ENCODE results near the gene PSMA6.
"Not testable (repeated sequence)": the region's sequence is repeated elsewhere in the genome, so short reads cannot be mapped to it uniquely, and the experiment has no call there.

PSMA6 gene

DNA sequence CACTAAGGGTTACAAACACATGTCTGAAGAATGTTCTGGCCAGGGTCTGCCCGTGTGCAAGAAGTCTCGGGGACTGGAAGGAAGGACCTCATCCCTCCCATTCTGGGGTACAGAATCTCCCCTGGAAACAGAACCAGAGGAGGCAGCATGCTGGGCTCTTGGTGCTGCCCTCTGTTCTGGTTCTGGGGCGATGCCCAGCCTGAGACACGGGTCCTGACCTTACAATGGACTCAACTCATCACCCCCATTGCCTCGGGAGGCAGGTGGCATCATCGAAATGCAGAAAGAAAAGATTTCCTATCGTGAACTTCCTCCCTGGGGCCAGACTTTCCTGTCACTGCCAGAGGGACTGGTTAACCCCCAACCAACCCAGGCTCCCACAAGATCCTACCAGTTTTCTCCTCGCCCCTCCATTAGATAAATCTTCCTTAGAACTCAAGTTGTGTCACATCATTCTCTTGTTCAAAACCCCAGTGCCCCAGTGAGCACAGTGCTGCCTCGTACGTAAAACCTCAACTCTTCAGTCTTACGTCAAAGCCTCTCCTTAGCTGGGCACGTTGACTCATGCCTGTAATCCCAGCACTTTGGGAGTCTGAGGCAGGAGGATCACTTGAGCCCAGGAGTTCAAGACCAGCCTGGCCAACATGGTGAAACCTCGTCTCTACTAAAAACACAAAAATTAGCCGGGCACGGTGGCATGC lies 52.1 kb downstream of the PSMA6 start:
- no peak for DNase-seq (ENCODE audit: low spot score)

GRCh38 chr14:35346738-35347322 lies 54.6 kb downstream of the PSMA6 start:
- no peak for DNase-seq (ENCODE audit: low spot score)

- DNase-seq (ENCODE audit: low spot score), result no peak
Observed at GRCh38 chr14:35347323-35348043, 55.3 kb downstream of the PSMA6 start.

DNA sequence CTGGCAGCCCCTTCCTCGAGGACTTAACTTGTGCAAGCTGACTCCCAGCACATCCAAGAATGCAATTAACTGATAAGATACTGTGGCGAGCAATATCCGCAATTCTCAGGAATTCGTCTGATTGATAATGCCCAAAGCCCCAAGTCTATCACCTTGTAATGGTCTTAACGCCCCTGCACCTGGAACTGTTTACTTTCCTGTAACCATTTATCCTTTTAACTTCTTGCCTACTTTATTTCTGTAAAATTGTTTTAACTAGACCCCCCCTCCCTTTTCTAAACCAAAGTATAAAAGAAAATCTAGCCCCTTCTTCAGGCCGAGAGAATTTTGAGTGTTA lies 55.8 kb downstream of the PSMA6 start:
- not testable (repeated sequence) for DNase-seq (ENCODE audit: low spot score)

DNA sequence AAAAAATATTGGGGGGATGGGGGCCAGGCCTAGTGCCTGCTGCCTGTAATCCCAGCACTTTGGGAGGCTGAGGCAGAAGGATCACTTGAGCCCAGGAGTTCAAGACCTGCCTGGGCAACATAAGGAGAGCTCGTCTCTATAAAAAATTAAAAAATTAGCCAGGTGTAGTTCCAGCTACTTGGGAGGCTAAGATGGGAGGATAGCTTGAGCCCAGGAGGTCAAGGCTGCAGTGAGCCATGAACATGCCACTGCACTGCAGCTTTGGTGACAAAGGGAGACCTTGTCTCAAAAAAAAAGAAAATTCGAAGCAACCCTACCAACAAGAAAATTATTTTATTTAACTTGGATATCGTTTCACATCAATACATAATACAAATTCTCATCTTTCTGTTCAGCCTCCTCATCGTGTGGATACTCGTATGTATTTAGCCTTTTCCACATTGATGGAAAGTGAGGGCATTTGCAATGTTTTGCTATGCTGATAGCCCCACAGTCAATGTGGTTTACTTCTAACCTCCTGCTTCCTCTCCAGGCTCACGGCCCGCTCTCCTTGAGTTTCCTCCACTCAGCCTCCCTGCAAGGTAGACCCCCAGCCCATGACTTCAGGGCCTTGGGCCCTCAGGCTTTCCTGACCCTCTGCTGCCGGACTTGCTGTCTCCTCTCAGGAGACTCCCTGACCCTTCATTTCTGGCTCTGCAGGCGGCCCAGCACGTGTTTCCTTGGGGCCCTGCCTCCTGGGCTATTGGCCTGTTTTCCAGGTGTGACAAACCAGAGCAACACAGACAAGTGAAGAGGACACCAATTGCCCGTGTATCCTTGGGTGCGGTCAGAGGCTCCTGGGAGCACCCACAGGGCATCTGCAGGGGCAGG lies 57.5 kb downstream of the PSMA6 start:
- no peak for DNase-seq (ENCODE audit: low spot score)

GRCh38 chr14:35351497-35351896 lies 59.3 kb downstream of the PSMA6 start:
- DNase-seq (ENCODE audit: low spot score), result no peak

GRCh38 chr14:35351897-35352273 lies 59.7 kb downstream of the PSMA6 start:
- DNase-seq (ENCODE audit: low spot score), result no peak

- DNase-seq (ENCODE audit: low spot score), result no peak
Observed at GRCh38 chr14:35352274-35353233, 60.4 kb downstream of the PSMA6 start.

DNA sequence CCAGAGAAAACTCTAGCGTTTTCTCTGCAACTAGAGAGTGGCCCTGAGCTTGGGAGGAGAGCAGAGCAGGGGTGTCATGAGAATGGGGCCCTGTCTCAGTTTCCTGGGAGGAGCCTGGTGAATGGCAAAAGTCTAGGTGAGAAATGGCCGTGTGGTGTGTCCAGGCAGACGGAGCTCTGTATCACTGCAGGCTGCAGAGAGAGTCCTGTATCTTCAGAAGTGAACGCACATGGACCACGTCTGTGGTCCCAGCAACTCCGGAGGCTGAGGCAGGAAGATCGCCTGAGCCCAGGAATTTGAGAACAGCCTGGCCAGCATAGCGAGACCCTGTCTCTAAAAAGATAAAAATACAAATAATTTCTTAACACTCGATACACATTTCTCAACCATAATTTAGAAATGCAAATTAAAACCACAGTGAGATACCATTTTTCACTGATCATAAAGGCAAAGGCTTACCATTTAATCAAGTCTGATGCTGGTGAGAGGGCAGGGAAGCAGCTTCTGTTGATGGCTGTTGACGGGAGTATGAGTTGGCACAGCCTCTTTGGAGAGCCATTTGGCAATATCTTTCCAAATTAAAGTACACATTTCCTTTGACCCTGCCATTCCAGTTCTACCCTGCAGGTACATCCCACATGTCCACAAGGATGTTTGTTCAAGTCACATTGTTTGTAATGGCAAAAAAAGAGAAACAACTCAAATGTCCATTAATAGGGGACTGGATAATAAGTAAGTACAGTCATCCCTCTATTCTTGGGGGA lies 61.4 kb downstream of the PSMA6 start:
- DNase-seq (ENCODE audit: low spot score), result no peak

DNA sequence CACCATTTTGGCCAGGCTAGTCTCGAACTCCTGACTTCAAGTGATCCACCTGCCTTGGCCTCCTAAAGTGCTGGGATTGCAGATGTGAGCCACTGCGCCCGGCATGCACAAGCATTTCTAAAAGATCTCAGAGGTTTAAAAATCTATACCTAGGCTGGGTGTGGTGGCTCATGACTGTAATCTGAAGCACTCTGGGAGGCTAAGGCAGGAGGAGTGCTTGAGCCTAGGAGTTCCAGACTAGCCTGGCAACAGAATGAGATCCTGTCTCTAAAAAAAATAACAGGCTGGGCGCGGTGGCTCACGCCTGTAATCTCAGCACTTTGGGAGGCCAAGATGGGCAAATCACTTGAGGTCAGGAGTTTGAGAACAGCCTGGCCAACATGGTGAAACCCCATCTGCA lies 63.1 kb downstream of the PSMA6 start:
- not testable (repeated sequence) for DNase-seq (ENCODE audit: low spot score)

GRCh38 chr14:35355981-35356841 lies 64.0 kb downstream of the PSMA6 start:
- DNase-seq (ENCODE audit: low spot score), result peak; percentile 81

DNA sequence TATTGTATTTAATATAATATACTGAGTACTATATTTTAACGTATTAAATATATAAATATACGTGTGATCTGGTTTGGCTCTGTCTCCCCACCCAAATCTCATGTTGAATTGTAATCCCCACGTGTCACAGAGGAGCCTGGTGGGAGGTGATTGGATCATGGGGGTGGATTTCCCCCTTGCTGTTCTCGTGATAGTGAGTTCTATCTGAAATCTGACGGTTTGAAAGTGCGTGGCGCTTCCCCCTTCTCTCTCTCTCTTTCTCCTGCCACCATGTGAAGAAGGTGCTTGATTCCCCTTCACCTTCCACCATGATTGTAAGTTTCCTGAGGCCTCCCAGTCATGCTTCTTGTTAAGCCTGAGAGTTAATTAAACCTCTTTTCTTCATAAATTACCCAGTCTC lies 67.5 kb downstream of the PSMA6 start:
- DNase-seq (ENCODE audit: low spot score), result not testable (repeated sequence)

GRCh38 chr14:35361141-35361480 lies 68.9 kb downstream of the PSMA6 start:
- no peak for DNase-seq (ENCODE audit: low spot score)

- DNase-seq (ENCODE audit: low spot score), result no peak
Observed at GRCh38 chr14:35362450-35362849, 70.3 kb downstream of the PSMA6 start.

DNA sequence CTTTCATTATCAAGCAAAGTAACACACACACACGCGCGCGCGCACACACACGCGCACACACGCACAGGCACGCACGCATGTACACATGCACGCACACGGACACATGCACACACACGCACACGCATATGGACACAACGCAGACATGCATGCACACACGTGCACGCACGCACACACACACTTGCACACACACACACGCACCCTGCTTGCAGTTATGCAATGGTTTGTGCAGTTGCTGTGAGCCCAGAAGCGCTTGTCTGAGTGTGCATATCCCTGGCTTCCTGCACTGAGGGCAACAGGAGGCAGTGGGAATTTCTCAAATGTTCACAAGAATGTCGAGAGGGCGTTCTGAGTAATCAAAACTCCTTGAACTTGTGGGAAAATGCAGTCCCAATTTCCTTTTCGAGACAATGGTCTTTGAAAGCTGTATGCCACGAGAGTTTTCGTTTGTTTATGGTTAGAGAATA lies 70.8 kb downstream of the PSMA6 start:
- DNase-seq (ENCODE audit: low spot score), result peak; percentile 47

- peak; percentile 88 for DNase-seq (ENCODE audit: low spot score)
Observed at GRCh38 chr14:35365130-35366055, 73.2 kb downstream of the PSMA6 start.

DNA sequence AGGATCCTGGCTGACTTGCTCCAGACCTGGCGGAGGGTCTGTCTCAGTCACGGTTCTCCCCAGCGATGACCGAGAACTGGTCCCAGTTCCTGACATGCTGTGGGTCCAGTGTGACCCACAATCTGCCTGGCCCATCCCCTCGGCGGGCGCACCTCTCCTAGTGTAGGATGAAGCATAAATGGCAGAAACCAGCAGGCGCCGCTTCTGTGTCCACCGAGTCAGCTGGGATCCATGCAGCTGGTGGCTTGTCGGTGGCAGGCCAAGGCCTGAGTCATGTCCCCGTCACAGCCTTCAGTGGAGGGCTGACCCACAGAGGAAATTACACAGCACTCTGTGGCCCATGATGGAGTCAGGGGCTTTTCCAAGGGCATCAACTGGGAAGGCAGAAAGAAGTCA lies 73.9 kb downstream of the PSMA6 start:
- DNase-seq (ENCODE audit: low spot score), result peak; percentile 77

- no peak for DNase-seq (ENCODE audit: low spot score)
Observed at GRCh38 chr14:35366521-35366976, 74.4 kb downstream of the PSMA6 start.

GRCh38 chr14:35367056-35367372 lies 74.8 kb downstream of the PSMA6 start:
- no peak for DNase-seq (ENCODE audit: low spot score)

All from hepatic stellate cell (primary cell).